HepG2 (cell line): ENCODE data around the gene C9orf50. TPM values are rescaled to one million over a fixed set of nuclear protein-coding genes. Genes with fewer than 3 reads are reported as not detected.

Experiments used
- AGO1 ChIP-seq: fragments of 200-400 bp; formaldehyde crosslinking; IDR thresholded peaks from 2 replicates; pipeline ENCODE4 v1.6.1; 2017; ENCODE audit warnings: mild to moderate bottlenecking, low read depth, low read length, moderate library complexity; ENCODE audit not compliant: poor library complexity, severe bottlenecking
- CCDC6 ChIP-seq: sonication (generic); formaldehyde crosslinking; IDR thresholded peaks from 2 replicates; pipeline ENCODE4 v1.8.1; 2022; ENCODE audit warnings: mild to moderate bottlenecking, missing genetic modification reagents, moderate library complexity
- ELF3 ChIP-seq: IDR thresholded peaks from 2 replicates; pipeline ENCODE4 v1.6.1; 2016; ENCODE audit warnings: missing genetic modification reagents, missing compliant biosample characterization
- HBP1 ChIP-seq: IDR thresholded peaks from 2 replicates; pipeline ENCODE4 v1.6.1; 2016; ENCODE audit warnings: low read depth, control low read depth
- KDM3A ChIP-seq: IDR thresholded peaks from 2 replicates; pipeline ENCODE4 v1.6.1; 2018; ENCODE audit warnings: low read depth, missing compliant biosample characterization
- KLF16 ChIP-seq, 2 experiments: sonication (generic) in 1 of 2; formaldehyde crosslinking in 1 of 2; IDR thresholded peaks; 2 replicates each; pipeline versions ENCODE4 v1.6.1 to v1.8.0; 2016 to 2023; ENCODE audit warnings: missing genetic modification reagents in 2 of 2, missing compliant biosample characterization in 1 of 2
- KLF6 ChIP-seq: IDR thresholded peaks from 2 replicates; pipeline ENCODE4 v1.8.0; 2016; ENCODE audit warnings: missing biosample characterization, missing genetic modification reagents
- MAFK ChIP-seq, 2 experiments: IDR thresholded peaks in 1 of 2; conservative IDR thresholded peaks in 1 of 2; 2 replicates each; pipeline ENCODE4 v1.6.1; 2011; ENCODE audit warnings: improper control_type of control experiment in 2 of 2, low read length in 2 of 2
- MTERF4 ChIP-seq: sonication (generic); formaldehyde crosslinking; IDR thresholded peaks from 2 replicates; pipeline ENCODE4 v1.8.0; 2023; ENCODE audit warnings: mild to moderate bottlenecking, missing genetic modification reagents
- NFRKB ChIP-seq: fragments of 450-650 bp; IDR thresholded peaks from 2 replicates; pipeline ENCODE4 v1.6.1; 2017
- NR1H2 ChIP-seq: sonication (generic); formaldehyde crosslinking; IDR thresholded peaks from 2 replicates; pipeline ENCODE4 v1.8.1; 2022; ENCODE audit warnings: low read depth, missing genetic modification reagents, borderline replicate concordance
- NR3C1 ChIP-seq: sonication (generic); formaldehyde crosslinking; IDR thresholded peaks from 2 replicates; pipeline ENCODE4 v1.4.0; 2020; ENCODE audit warnings: missing genetic modification reagents
- NRL ChIP-seq: sonication (generic); formaldehyde crosslinking; IDR thresholded peaks from 2 replicates; pipeline ENCODE4 v1.5.0; 2020; ENCODE audit warnings: missing genetic modification reagents, mild to moderate bottlenecking, moderate library complexity, borderline replicate concordance
- RBAK ChIP-seq: sonication (generic); formaldehyde crosslinking; IDR thresholded peaks from 2 replicates; pipeline ENCODE4 v1.5.1; 2020; ENCODE audit warnings: mild to moderate bottlenecking, missing genetic modification reagents
- SIN3A ChIP-seq: IDR thresholded peaks from 2 replicates; pipeline ENCODE4 v1.6.1; 2011; ENCODE audit warnings: low read depth, mild to moderate bottlenecking, control low read depth, low read length, borderline replicate concordance
- SMAD9 ChIP-seq: sonication (generic); formaldehyde crosslinking; IDR thresholded peaks from 2 replicates; pipeline ENCODE4 v1.5.1; 2020; ENCODE audit warnings: mild to moderate bottlenecking, missing genetic modification reagents
- SRY ChIP-seq: sonication (generic); formaldehyde crosslinking; IDR thresholded peaks from 2 replicates; pipeline ENCODE4 v1.8.0; 2022; ENCODE audit warnings: mild to moderate bottlenecking, missing genetic modification reagents
- TFDP1 ChIP-seq: IDR thresholded peaks from 2 replicates; pipeline ENCODE4 v1.6.1; 2016; ENCODE audit warnings: missing compliant biosample characterization, missing genetic modification reagents, borderline replicate concordance
- THAP11 ChIP-seq: IDR thresholded peaks from 2 replicates; pipeline ENCODE4 v1.6.1; 2016; ENCODE audit warnings: missing biosample characterization, missing genetic modification reagents
- XRCC5 ChIP-seq: fragments of 200-400 bp; formaldehyde crosslinking; optimal IDR thresholded peaks from 2 replicates; pipeline ENCODE3; 2017; ENCODE audit warnings: mild to moderate bottlenecking, low read length
- ZFP1 ChIP-seq: IDR thresholded peaks from 2 replicates; pipeline ENCODE4 v1.6.1; 2016
- ZFY ChIP-seq: sonication (generic); formaldehyde crosslinking; IDR thresholded peaks from 2 replicates; pipeline ENCODE4 v1.4.0; 2020; ENCODE audit warnings: missing genetic modification reagents
- ZMYM3 ChIP-seq: sonication (generic); formaldehyde crosslinking; IDR thresholded peaks from 2 replicates; pipeline ENCODE4 v1.5.1; 2020; ENCODE audit warnings: mild to moderate bottlenecking, missing genetic modification reagents
- ZNF296 ChIP-seq: sonication (generic); formaldehyde crosslinking; conservative IDR thresholded peaks from 2 replicates; pipeline ENCODE4 v1.5.0; 2020; ENCODE audit warnings: mild to moderate bottlenecking, missing genetic modification reagents
- ZNF556 ChIP-seq: sonication (generic); formaldehyde crosslinking; IDR thresholded peaks from 2 replicates; pipeline ENCODE4 v1.4.0; 2020; ENCODE audit warnings: mild to moderate bottlenecking, missing genetic modification reagents, borderline replicate concordance
- ZNF674 ChIP-seq: sonication (generic); formaldehyde crosslinking; IDR thresholded peaks from 2 replicates; pipeline ENCODE4 v1.5.0; 2020; ENCODE audit warnings: low read depth, mild to moderate bottlenecking, missing genetic modification reagents
- ZNF713 ChIP-seq: sonication (generic); formaldehyde crosslinking; IDR thresholded peaks from 2 replicates; pipeline ENCODE4 v1.4.0; 2020; ENCODE audit warnings: mild to moderate bottlenecking, missing genetic modification reagents
- ZNF766 ChIP-seq: sonication (generic); formaldehyde crosslinking; IDR thresholded peaks from 2 replicates; pipeline ENCODE4 v1.5.0; 2020; ENCODE audit warnings: missing genetic modification reagents, borderline replicate concordance
- polyA plus RNA-seq, 8 experiments: library from polyadenylated mRNA; depleted of rRNA in 3 of 8; stranded (reverse) in 7 of 8; unstranded in 1 of 8; fragments of >200 nt; fragmentation: Illumina TruSeq in 4 of 8; extraction: Trizol in 4 of 8; gene quantifications; 2 replicates each; pipeline versions ENCODE4 v1.2.1 to v1.2.3, GENCODE V29; 2011 to 2016; ENCODE audit warnings: low read depth in 4 of 8, missing spikeins in 1 of 8, mixed read lengths in 1 of 8; ENCODE audit not compliant: insufficient read depth in 1 of 8
- total RNA-seq, 5 experiments: library from RNA; depleted of rRNA; stranded (reverse); fragments of >200 nt; fragmentation: Illumina TruSeq; extraction: Trizol; gene quantifications; 2 replicates each; pipeline ENCODE4 v1.2.3, GENCODE V29; 2016; ENCODE audit warnings: low read depth in 1 of 5

The C9orf50 gene
- total and polyA plus RNA-seq, 2 of the 13 experiments (the other 11 are each of a cell fraction or from before 2014, with no cell fraction given) = not detected

- TF ChIP-seq ZFP1 (CRISPR knock-in tag) (no peak), AGO1 (no peak), TFDP1 (CRISPR knock-in tag) (no peak), ZNF766 (CRISPR knock-in tag) (no peak), NR3C1 (CRISPR knock-in tag) (no peak), CCDC6 (CRISPR knock-in tag) (no peak), ZFY (CRISPR knock-in tag) (no peak), ZNF556 (CRISPR knock-in tag) (no peak), KLF6 (CRISPR knock-in tag) (no peak), XRCC5 (peak; percentile 23), KDM3A (0 out of 2 replicates have a peak, but pooled peaks have one; percentile 21), NR1H2 (CRISPR knock-in tag) (no peak), MTERF4 (no peak), HBP1 (no peak), KLF16 (CRISPR knock-in tag; IDR thresholded peaks at IDR 0.05) (no peak), ELF3 (0 out of 2 replicates have a peak, but pooled peaks have one; percentile 15), SRY (peak; percentile 63; the same call in 1 of the 2 replicates), ZNF296 (CRISPR knock-in tag) (no peak), NFRKB (no peak), ZMYM3 (CRISPR knock-in tag) (peak; percentile 75), MAFK (conservative IDR thresholded peaks at IDR 0.05 in 1 of 2, IDR thresholded peaks at IDR 0.05 in 1 of 2; ENCODE audit: low read length in 2 of 2) (no peak), ZNF674 (CRISPR knock-in tag) (no peak), SMAD9 (no peak), NRL (CRISPR knock-in tag) (0 out of 2 replicates have a peak, but pooled peaks have one; percentile 26), THAP11 (CRISPR knock-in tag) (no peak), ZNF713 (CRISPR knock-in tag) (no peak), SIN3A (no peak), RBAK (CRISPR knock-in tag) (no peak)
Observed at GRCh38 chr9:129608561-129609481, 12.1 kb downstream of the C9orf50 start (continued).
